Type B pancreatic cell (in vitro differentiated cells): ENCODE results near the gene TRAF6. TPM values are rescaled to one million over a fixed set of nuclear protein-coding genes. Genes with fewer than 3 reads are reported as not detected.

Experiments
- DNase-seq: peaks from one replicate; pipeline ENCODE4 v3.0.0; 2021; ENCODE audit warnings: mixed read lengths; ENCODE audit not compliant: unreplicated experiment; ENCODE audit errors: extremely low spot score
- H3K27ac Mint-ChIP-seq: 2 replicates; pipeline ENCODE4 v1.8.0; 2021; ENCODE audit warnings: mild to moderate bottlenecking, mixed read lengths
- H3K27me3 Mint-ChIP-seq: 2 replicates; pipeline ENCODE4 v1.8.0; 2021; ENCODE audit warnings: mixed read lengths
- H3K36me3 Mint-ChIP-seq: 2 replicates; pipeline ENCODE4 v1.8.0; 2021; ENCODE audit warnings: mixed read lengths
- H3K4me1 Mint-ChIP-seq: one replicate; pipeline ENCODE4 v1.8.0; 2021; ENCODE audit warnings: mixed read lengths; ENCODE audit not compliant: unreplicated experiment
- H3K4me3 Mint-ChIP-seq: 2 replicates; pipeline ENCODE4 v1.8.0; 2021; ENCODE audit warnings: mild to moderate bottlenecking, mixed read lengths
- H3K9me3 Mint-ChIP-seq: 2 replicates; pipeline ENCODE4 v1.8.0; 2021; ENCODE audit warnings: mixed read lengths
- total RNA-seq: library from RNA; stranded (reverse); gene quantifications from 2 replicates; pipeline ENCODE4 v1.2.1, GENCODE V29; 2021; ENCODE audit warnings: low replicate concordance
- TF ChIP-seq, protein P1 (sequence below): fragments of 200-600 bp; sonication (generic); conservative IDR thresholded peaks from 2 replicates; pipeline ENCODE4 v1.5.0; 2021; ENCODE audit warnings: antibody characterized with exemption, mild to moderate bottlenecking

TRAF6 gene
- total RNA-seq, 1 donor from 2014 or later = 15.0 TPM

DNA sequence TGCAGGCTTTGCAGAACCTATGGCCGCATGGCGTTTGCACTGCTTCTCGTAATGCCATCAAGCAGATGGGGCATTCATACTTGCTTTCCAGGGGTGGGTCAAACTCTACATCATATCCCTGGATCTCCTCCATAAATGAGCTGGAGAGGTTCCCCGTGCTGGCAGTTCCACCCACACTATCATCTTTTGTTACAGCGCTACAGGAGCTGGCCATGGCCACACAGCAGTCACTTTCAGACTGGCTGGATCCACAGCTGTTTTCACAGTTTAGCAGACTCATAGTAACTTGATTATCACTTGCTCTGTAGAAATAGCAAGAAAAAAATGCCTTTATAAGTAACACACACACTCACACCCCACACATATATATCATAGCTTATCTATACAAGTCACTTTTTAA lies 8.8 kb downstream of the TRAF6 start:
- Mint-ChIP-seq H3K27me3 (no peaks in the 10 kb centered on the region), H3K4me1 (peaks cover 4% of the 10 kb centered on the region), H3K36me3 (peaks cover 26% of the 10 kb centered on the region), H3K27ac (no peak overlapping the region), H3K4me3 (no peak overlapping the region), H3K9me3 (no peaks in the 10 kb centered on the region)
- DNase-seq = no peak
- TF ChIP-seq, protein P1, sequence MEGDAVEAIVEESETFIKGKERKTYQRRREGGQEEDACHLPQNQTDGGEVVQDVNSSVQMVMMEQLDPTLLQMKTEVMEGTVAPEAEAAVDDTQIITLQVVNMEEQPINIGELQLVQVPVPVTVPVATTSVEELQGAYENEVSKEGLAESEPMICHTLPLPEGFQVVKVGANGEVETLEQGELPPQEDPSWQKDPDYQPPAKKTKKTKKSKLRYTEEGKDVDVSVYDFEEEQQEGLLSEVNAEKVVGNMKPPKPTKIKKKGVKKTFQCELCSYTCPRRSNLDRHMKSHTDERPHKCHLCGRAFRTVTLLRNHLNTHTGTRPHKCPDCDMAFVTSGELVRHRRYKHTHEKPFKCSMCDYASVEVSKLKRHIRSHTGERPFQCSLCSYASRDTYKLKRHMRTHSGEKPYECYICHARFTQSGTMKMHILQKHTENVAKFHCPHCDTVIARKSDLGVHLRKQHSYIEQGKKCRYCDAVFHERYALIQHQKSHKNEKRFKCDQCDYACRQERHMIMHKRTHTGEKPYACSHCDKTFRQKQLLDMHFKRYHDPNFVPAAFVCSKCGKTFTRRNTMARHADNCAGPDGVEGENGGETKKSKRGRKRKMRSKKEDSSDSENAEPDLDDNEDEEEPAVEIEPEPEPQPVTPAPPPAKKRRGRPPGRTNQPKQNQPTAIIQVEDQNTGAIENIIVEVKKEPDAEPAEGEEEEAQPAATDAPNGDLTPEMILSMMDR = no peak

DNA sequence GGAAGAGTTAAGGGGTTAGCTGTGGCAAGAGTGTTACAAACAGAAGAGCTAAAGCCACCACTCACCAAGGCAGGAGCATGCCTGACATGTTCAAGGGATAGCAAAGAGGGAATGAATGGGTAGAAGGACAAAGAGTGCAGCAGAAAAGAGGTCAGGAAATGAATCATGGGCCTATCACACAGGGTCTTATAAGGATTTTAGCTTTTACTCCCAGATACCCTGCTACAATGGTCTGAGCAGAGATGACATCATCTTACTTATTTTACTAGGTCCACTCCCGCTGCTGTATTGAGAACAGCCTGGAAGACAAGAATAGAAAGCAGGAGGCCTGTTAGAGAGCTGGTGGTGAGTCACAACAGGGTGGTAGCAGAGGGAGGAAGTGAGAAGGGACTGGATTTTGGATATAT lies 9.8 kb downstream of the TRAF6 start:
- Mint-ChIP-seq H3K27ac (peak overlapping the region; percentile 16), H3K27me3 (no peaks in the 10 kb centered on the region), H3K4me1 (peaks cover 4% of the 10 kb centered on the region), H3K4me3 (no peak overlapping the region), H3K9me3 (no peaks in the 10 kb centered on the region), H3K36me3 (peaks cover 26% of the 10 kb centered on the region)
- TF ChIP-seq, protein P1 = no peak
- no peak for DNase-seq

DNA sequence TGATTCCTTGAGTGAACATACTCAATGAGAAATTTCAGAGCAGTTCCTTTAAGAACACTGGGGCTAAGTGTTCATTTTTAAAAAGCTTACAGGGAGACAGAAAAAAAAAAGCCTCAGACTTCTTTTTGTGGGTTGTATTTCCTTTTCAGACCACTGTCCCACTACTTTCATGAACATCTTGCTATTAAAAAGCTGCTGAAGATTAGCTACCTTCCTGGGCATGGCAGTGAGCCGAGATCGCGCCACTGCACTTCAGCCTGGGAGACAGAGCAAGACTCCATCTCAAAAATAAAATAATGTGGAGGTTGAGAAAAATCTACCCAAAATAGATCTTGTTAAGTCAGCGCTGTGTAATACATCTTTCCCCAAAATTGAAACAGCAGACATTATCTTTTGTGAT lies 10.8 kb downstream of the TRAF6 start:
- Mint-ChIP-seq H3K4me1 (peaks cover 4% of the 10 kb centered on the region), H3K27ac (no peak overlapping the region), H3K4me3 (no peak overlapping the region), H3K36me3 (peaks cover 26% of the 10 kb centered on the region), H3K27me3 (no peaks in the 10 kb centered on the region), H3K9me3 (no peaks in the 10 kb centered on the region)
- TF ChIP-seq, protein P1 = no peak
- no peak for DNase-seq

- Mint-ChIP-seq H3K27ac (no peak overlapping the region), H3K4me1 (peaks cover 4% of the 10 kb centered on the region), H3K4me3 (no peak overlapping the region), H3K9me3 (no peaks in the 10 kb centered on the region), H3K36me3 (peaks cover 26% of the 10 kb centered on the region), H3K27me3 (no peaks in the 10 kb centered on the region)
- DNase-seq = no peak
- TF ChIP-seq, protein P1 = no peak
These were observed 11.4 kb downstream of the TRAF6 start for GRCh38 chr11:36498721-36499120.

GRCh38 chr11:36493332-36493731 lies 16.7 kb downstream of the TRAF6 start:
- H3K27ac Mint-ChIP-seq = no peak overlapping the region
- TF ChIP-seq, protein P1 = no peak
- no peak for DNase-seq
- H3K4me1 Mint-ChIP-seq = no peaks in the 10 kb centered on the region
- no peak overlapping the region for H3K4me3 Mint-ChIP-seq
- no peaks in the 10 kb centered on the region for H3K27me3 Mint-ChIP-seq
- peaks cover 38% of the 10 kb centered on the region for H3K36me3 Mint-ChIP-seq
- H3K9me3 Mint-ChIP-seq = no peaks in the 10 kb centered on the region

DNA sequence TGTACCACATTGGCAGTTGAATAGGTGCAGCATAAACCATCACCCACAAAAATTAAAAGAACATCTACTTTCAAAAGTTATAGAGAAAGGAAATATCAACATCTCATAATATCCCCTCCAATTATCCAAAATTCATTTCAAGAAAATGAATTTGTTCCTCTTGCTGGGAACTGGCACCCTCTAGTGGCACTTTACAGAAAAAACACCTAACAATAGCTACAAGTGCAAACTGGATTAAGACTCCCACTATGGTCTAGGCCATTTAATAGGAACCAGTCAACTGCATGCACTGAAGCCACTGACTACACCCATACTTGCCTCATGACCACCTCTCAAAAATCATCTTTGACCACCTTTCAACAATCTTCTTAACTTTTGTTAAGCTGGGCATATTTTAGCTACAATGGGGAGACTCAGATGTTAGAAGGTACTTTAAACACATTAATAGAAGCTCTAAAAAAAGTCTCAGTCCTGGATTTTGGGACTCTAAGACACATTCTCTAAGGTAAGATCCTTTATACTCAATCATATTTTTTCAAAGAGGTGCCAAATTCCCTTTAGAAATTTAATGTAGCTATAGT lies 17.3 kb downstream of the TRAF6 start:
- DNase-seq = no peak
- TF ChIP-seq, protein P1 = peak; percentile 96
- Mint-ChIP-seq H3K9me3 (no peaks in the 10 kb centered on the region), H3K4me3 (no peak overlapping the region), H3K27ac (no peak overlapping the region), H3K4me1 (no peaks in the 10 kb centered on the region), H3K36me3 (peaks cover 41% of the 10 kb centered on the region), H3K27me3 (no peaks in the 10 kb centered on the region)
